GM12878 (cell line): ENCODE data around the gene HS3ST3A1. TPM values are rescaled to one million over a fixed set of nuclear protein-coding genes. Genes with fewer than 3 reads are reported as not detected.

ENCODE experiments used
- ATAC-seq: fragments of 200-7000 bp; cut with Tn5 transposase; 3 replicates; pipeline ENCODE4 v1.9.1; 2020; ENCODE audit warnings: mild to moderate bottlenecking, moderate library complexity
- BruUV-seq: library from RNA; stranded (reverse); fragments of 400-500 nt; replicated peaks from 2 replicates; lab custom pipeline; 2021; lab: Mats Ljungman, UMichigan
- CTCF ChIA-PET: fragments of 300-600 bp; sonication (Branson Sonifier 250); formaldehyde crosslinking; extraction: SDS; loops from one replicate; lab custom pipeline; 2021; ENCODE audit warnings: inconsistent platforms; lab: Yijun Ruan, JAX
- POLR2A ChIA-PET: fragments of 350-600 bp; formaldehyde crosslinking; extraction: SDS; loops from one replicate; lab custom pipeline; 2021; ENCODE audit warnings: inconsistent platforms; lab: Charles Lee
- RAD21 ChIA-PET: fragments of 300-600 bp; sonication (Branson Sonifier 250); formaldehyde crosslinking; loops from one replicate; lab custom pipeline; 2023; ENCODE audit warnings: antibody characterized with exemption; ENCODE audit not compliant: unreplicated experiment; lab: Charles Lee
- SMC1A ChIA-PET: fragments of 300-600 bp; sonication (Branson Sonifier 250); formaldehyde crosslinking; loops from one replicate; lab custom pipeline; 2023; ENCODE audit not compliant: unreplicated experiment, uncharacterized antibody; lab: Charles Lee
- DNase-seq: peaks from one replicate; pipeline ENCODE4 v3.0.0-alpha.2; 2011; ENCODE audit warnings: low read depth, low spot score
- FAIRE-seq: peaks from 3 replicates; lab custom pipeline; 2011; peaks lifted over from hg19 to GRCh38; lab: Jason Lieb, UNC
- H2AFZ ChIP-seq: 2 replicates; pipeline ENCODE4 v1.6.0; 2011; ENCODE audit warnings: low read depth, low read length, control low read depth; ENCODE audit not compliant: control insufficient read depth
- H3K27ac ChIP-seq: 2 replicates; pipeline ENCODE4 v1.5.1; 2011; ENCODE audit warnings: control low read depth; ENCODE audit not compliant: control insufficient read depth, insufficient read depth
- H3K27me3 ChIP-seq, 2 experiments: replicated peaks in 1 of 2; 2 replicates each; pipeline versions ENCODE4 v1.6.0 to v1.6.1; 2011; ENCODE audit warnings: low read length in 1 of 2; ENCODE audit not compliant: control insufficient read depth in 2 of 2, insufficient read depth in 2 of 2
- H3K36me3 ChIP-seq, 2 experiments: 2 replicates each; pipeline ENCODE4 v1.5.1; 2011; ENCODE audit warnings: low read length in 1 of 2; ENCODE audit not compliant: control insufficient read depth in 2 of 2, insufficient read depth in 2 of 2
- H3K4me1 ChIP-seq: 2 replicates; pipeline ENCODE4 v1.6.1; 2011; ENCODE audit warnings: mild to moderate bottlenecking, low read length, moderate library complexity, mixed read lengths; ENCODE audit not compliant: control insufficient read depth, insufficient read depth
- H3K4me2 ChIP-seq: 2 replicates; pipeline ENCODE4 v1.6.0; 2011; ENCODE audit warnings: control low read depth; ENCODE audit not compliant: control insufficient read depth, insufficient read depth
- H3K4me3 ChIP-seq: fragments of 200-600 bp; sonication (generic); 2 replicates; pipeline ENCODE4 v1.5.1; 2016
- H3K79me2 ChIP-seq: 2 replicates; pipeline ENCODE4 v1.6.0; 2011; ENCODE audit warnings: low read length; ENCODE audit not compliant: control insufficient read depth, insufficient read depth
- H3K9ac ChIP-seq: 2 replicates; pipeline ENCODE4 v1.8.0; 2011; ENCODE audit warnings: low read length, control low read depth, mixed read lengths; ENCODE audit not compliant: control insufficient read depth, insufficient read depth
- H3K9me3 ChIP-seq: replicated peaks from 3 replicates; pipeline ENCODE4 v1.5.1; 2011; ENCODE audit warnings: mild to moderate bottlenecking, low read length; ENCODE audit not compliant: control insufficient read depth, insufficient read depth
- H4K20me1 ChIP-seq: 2 replicates; pipeline ENCODE4 v1.6.0; 2011; ENCODE audit not compliant: control insufficient read depth, insufficient read depth
- NFYA ChIP-seq: IDR thresholded peaks from 2 replicates; pipeline ENCODE4 v1.6.1; 2011; ENCODE audit warnings: low read depth, mild to moderate bottlenecking, low read length, improper control_type of control experiment, borderline replicate concordance
- POLR2AphosphoS2 ChIP-seq: IDR thresholded peaks from 2 replicates; pipeline ENCODE4 v1.6.1; 2011; ENCODE audit warnings: low read depth, mild to moderate bottlenecking, low read length, improper control_type of control experiment, moderate library complexity
- SREBF2 ChIP-seq: IDR thresholded peaks from 2 replicates; pipeline ENCODE4 v1.6.1; 2012; ENCODE audit warnings: mild to moderate bottlenecking, low read length
- TCF12 ChIP-seq: IDR thresholded peaks from 2 replicates; pipeline ENCODE4 v1.6.1; 2011; ENCODE audit warnings: low read depth, mild to moderate bottlenecking, low read length
- WGBS: methylation state at CpG from one replicate; pipeline ENCODE4 v1.1.6; 2016; ENCODE audit warnings: low lambda C conversion rate; ENCODE audit not compliant: insufficient replicate concordance, insufficient coverage; ENCODE audit errors: missing lambda C conversion rate; 5-methylcytosine and 5-hydroxymethylcytosine counted together
- in situ Hi-C: fragments of 300-500 bp; cut with MboI; formaldehyde crosslinking; loops from 9 replicates; pipeline ENCODE4 v1.14.3; 2018; ENCODE audit warnings: mixed read lengths
- intact Hi-C: fragments of 100-400 bp; cut with micrococcal nuclease; formaldehyde crosslinking; loops from one replicate; pipeline ENCODE4 v1.14.2; 2022; ENCODE audit not compliant: unreplicated experiment
- polyA plus RNA-seq, 11 experiments: library from polyadenylated mRNA; depleted of rRNA in 4 of 11; unstranded in 6 of 11; stranded (reverse) in 5 of 11; fragments of >200 nt; fragmentation: Nextera tagmentation in 4 of 11; fragmentation: Illumina TruSeq in 1 of 11; extraction: Ambion mirVana in 4 of 11; extraction: Trizol in 1 of 11; gene quantifications; 1 replicate in 1 of 11; 2 replicates in 10 of 11; pipeline versions ENCODE4 v1.2.1 to v1.2.3, GENCODE V29; 2011 to 2016; ENCODE audit warnings: inconsistent platforms in 2 of 11, missing spikeins in 2 of 11, low read depth in 1 of 11
- total RNA-seq, 4 experiments: library from RNA; depleted of rRNA in 3 of 4; stranded (reverse); fragments of >200 nt in 3 of 4; fragmentation: Illumina TruSeq in 1 of 4; extraction: Trizol in 1 of 4; gene quantifications; 2 replicates each; pipeline versions ENCODE4 v1.2.1 to v1.2.3, GENCODE V29; 2013 to 2021
- TF ChIP-seq, protein P1 (sequence below): fragments of 450-650 bp; IDR thresholded peaks from 2 replicates; pipeline ENCODE4 v1.6.1; 2017; ENCODE audit warnings: mild to moderate bottlenecking, low read depth, inconsistent platforms; ENCODE audit not compliant: poor library complexity, severe bottlenecking
- TF ChIP-seq, protein P2 (sequence below): IDR thresholded peaks from 2 replicates; pipeline ENCODE4 v1.6.1; 2012; ENCODE audit warnings: mild to moderate bottlenecking, low read depth, low read length
- TF ChIP-seq, protein P3 (sequence below): fragments of 150-350 bp; IDR thresholded peaks from 2 replicates; pipeline ENCODE4 v1.6.1; 2016; ENCODE audit warnings: low read depth, low read length

The HS3ST3A1 gene
- total and polyA plus RNA-seq, 10 of the 15 experiments (the other 5 are each of a cell fraction or from before 2014, with no cell fraction given): 0.24 to 0.26 TPM; not detected in 8

DNA sequence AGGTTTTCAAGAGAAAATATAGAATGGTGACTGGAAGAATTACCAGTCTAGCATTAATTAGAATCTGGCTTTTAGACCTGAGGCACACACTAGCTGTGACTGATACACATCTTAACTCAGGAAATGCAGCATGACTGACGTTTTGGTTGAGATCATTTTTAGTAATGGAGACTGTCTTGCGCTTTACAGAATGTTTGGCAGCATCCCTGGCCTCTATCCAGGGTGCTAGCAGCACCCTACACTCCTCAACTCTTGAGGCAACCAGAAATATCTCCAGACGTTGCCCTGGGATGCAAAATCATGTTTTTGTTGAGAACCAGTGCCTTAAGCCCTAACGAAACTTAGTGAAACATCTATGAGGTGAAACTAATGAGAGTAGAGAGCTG lies 109.0 kb downstream of the HS3ST3A1 start:
- no peaks in the 10 kb centered on the region for H3K27me3 ChIP-seq
- H3K4me1 ChIP-seq: no peaks in the 10 kb centered on the region
- no peaks in the 10 kb centered on the region for H3K36me3 ChIP-seq
- intact Hi-C loops (no loop called here), in situ Hi-C loops (no loop called here)
- no peak overlapping the region for H3K27ac ChIP-seq
- BruUV-seq: no TSS peak
- H2AFZ ChIP-seq: no peak overlapping the region
- no peak for DNase-seq
- no peaks in the 10 kb centered on the region for H3K9me3 ChIP-seq
- no peak for FAIRE-seq
- no peak overlapping the region for H3K9ac ChIP-seq
- no peaks in the 10 kb centered on the region for H3K79me2 ChIP-seq
- WGBS: 5% methylated on average over 4 of the region's 4 CpGs
- ChIA-PET CTCF (interaction anchor here (0.9 to 1.7 kb wide), 4 partner anchors 15 to 33 kb away, joined by 3 to 5 read pairs (median 4); no protein-coding TSS in a partner anchor), POLR2A (interaction anchor here (1.6 kb wide), 2 partner anchors 12 to 28 kb away, joined by 6 read pairs; no protein-coding TSS in a partner anchor), SMC1A (interaction anchor here (0.8 to 4.2 kb wide), 11 partner anchors 8 to 44 kb away, joined by 3 to 30 read pairs (median 6); no protein-coding TSS in a partner anchor), RAD21 (interaction anchor here (0.7 to 1.5 kb wide), 4 partner anchors 9 to 64 kb away, joined by 3 to 5 read pairs (median 4); no protein-coding TSS in a partner anchor)
- H4K20me1 ChIP-seq: no peaks in the 10 kb centered on the region
- TF ChIP-seq, protein P1, sequence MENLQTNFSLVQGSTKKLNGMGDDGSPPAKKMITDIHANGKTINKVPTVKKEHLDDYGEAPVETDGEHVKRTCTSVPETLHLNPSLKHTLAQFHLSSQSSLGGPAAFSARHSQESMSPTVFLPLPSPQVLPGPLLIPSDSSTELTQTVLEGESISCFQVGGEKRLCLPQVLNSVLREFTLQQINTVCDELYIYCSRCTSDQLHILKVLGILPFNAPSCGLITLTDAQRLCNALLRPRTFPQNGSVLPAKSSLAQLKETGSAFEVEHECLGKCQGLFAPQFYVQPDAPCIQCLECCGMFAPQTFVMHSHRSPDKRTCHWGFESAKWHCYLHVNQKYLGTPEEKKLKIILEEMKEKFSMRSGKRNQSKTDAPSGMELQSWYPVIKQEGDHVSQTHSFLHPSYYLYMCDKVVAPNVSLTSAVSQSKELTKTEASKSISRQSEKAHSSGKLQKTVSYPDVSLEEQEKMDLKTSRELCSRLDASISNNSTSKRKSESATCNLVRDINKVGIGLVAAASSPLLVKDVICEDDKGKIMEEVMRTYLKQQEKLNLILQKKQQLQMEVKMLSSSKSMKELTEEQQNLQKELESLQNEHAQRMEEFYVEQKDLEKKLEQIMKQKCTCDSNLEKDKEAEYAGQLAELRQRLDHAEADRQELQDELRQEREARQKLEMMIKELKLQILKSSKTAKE: no peak
- TF ChIP-seq, protein P2, sequence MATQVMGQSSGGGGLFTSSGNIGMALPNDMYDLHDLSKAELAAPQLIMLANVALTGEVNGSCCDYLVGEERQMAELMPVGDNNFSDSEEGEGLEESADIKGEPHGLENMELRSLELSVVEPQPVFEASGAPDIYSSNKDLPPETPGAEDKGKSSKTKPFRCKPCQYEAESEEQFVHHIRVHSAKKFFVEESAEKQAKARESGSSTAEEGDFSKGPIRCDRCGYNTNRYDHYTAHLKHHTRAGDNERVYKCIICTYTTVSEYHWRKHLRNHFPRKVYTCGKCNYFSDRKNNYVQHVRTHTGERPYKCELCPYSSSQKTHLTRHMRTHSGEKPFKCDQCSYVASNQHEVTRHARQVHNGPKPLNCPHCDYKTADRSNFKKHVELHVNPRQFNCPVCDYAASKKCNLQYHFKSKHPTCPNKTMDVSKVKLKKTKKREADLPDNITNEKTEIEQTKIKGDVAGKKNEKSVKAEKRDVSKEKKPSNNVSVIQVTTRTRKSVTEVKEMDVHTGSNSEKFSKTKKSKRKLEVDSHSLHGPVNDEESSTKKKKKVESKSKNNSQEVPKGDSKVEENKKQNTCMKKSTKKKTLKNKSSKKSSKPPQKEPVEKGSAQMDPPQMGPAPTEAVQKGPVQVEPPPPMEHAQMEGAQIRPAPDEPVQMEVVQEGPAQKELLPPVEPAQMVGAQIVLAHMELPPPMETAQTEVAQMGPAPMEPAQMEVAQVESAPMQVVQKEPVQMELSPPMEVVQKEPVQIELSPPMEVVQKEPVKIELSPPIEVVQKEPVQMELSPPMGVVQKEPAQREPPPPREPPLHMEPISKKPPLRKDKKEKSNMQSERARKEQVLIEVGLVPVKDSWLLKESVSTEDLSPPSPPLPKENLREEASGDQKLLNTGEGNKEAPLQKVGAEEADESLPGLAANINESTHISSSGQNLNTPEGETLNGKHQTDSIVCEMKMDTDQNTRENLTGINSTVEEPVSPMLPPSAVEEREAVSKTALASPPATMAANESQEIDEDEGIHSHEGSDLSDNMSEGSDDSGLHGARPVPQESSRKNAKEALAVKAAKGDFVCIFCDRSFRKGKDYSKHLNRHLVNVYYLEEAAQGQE: peak; percentile 41; the same call in 1 of the 2 replicates
- TF ChIP-seq, protein P3, sequence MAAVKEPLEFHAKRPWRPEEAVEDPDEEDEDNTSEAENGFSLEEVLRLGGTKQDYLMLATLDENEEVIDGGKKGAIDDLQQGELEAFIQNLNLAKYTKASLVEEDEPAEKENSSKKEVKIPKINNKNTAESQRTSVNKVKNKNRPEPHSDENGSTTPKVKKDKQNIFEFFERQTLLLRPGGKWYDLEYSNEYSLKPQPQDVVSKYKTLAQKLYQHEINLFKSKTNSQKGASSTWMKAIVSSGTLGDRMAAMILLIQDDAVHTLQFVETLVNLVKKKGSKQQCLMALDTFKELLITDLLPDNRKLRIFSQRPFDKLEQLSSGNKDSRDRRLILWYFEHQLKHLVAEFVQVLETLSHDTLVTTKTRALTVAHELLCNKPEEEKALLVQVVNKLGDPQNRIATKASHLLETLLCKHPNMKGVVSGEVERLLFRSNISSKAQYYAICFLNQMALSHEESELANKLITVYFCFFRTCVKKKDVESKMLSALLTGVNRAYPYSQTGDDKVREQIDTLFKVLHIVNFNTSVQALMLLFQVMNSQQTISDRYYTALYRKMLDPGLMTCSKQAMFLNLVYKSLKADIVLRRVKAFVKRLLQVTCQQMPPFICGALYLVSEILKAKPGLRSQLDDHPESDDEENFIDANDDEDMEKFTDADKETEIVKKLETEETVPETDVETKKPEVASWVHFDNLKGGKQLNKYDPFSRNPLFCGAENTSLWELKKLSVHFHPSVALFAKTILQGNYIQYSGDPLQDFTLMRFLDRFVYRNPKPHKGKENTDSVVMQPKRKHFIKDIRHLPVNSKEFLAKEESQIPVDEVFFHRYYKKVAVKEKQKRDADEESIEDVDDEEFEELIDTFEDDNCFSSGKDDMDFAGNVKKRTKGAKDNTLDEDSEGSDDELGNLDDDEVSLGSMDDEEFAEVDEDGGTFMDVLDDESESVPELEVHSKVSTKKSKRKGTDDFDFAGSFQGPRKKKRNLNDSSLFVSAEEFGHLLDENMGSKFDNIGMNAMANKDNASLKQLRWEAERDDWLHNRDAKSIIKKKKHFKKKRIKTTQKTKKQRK: no peak
- TF ChIP-seq NFYA: no peak
- TF ChIP-seq POLR2AphosphoS2: no peak
- TF ChIP-seq SREBF2: no peak
- no peak for TF ChIP-seq TCF12
- H3K4me2 ChIP-seq: no peak overlapping the region
- no peak for ATAC-seq
- H3K4me3 ChIP-seq: no peak overlapping the region
